HG03571 (cell line): ENCODE data around the gene ZCCHC24.

Experiments
- ATAC-seq: cut with Tn5 transposase; IDR thresholded peaks from one replicate; pipeline ENCODE4 v1.9.1; 2021; ENCODE audit not compliant: unreplicated experiment

ZCCHC24 gene

GRCh38 chr10:79385804-79386531 is 59.5 kb downstream of the ZCCHC24 start:
- no peak for ATAC-seq

GRCh38 chr10:79385392-79385795 is 60.0 kb downstream of the ZCCHC24 start:
- ATAC-seq: no peak

DNA sequence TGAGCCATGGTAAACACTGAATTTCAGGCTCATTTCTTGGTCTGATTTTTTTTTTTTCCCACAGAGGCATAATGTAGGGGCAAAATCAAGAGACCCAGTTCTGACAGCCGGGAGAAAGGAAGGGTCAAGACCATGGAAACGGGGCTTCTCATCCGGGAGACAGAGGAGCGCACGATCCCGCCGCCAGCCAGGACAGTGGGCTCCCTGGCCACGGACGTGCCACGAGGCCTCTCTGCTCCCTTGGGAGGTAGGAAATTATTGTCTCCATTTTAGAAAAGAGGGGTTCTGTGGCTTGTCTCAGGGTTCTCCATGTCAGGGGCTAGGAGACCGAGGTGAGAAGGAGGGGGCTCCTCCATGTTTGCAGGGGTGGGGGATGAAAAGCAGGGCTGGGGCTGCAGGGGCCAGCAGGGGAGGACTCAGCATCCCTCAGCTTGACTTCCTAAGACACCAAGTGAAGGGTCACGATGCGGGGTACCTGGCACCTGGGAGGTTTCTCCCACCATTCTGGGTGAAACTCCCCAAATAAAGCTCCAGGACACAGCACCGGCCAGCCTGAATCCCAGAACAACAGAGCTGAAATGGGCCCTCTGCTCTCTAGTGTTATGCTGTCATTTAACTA is 60.5 kb downstream of the ZCCHC24 start:
- no peak for ATAC-seq

DNA sequence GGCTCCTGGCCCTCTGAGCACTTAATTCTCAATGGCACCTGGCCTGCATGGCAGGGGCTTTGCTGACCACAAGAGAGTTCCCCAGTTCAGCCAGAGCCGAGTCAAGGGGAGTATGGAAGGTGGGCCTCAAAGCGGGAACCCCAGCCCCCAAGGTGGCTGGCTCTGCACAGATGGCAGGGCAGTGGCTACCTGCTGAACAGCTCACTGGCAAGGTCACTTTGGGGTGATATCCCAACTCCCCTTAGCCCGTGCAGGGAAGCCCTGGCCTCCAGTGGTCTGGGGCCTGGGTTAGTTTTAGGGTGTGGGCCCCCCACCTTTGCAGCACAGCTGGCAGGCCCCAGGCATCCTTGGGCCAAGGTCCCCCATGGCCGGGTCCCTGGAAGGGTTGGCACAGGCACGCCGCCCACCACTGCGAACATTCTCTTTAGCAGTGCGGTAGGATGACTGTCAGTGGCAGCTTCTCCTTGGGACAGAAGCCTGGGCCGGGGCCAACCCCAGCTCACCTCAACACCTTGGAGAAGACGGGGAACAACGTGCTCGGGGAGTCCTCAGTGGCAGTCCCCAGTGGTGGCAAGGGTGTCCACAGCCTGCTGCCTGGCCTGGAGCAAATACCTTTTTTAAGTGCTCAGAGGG is 61.3 kb downstream of the ZCCHC24 start:
- ATAC-seq: no peak

DNA sequence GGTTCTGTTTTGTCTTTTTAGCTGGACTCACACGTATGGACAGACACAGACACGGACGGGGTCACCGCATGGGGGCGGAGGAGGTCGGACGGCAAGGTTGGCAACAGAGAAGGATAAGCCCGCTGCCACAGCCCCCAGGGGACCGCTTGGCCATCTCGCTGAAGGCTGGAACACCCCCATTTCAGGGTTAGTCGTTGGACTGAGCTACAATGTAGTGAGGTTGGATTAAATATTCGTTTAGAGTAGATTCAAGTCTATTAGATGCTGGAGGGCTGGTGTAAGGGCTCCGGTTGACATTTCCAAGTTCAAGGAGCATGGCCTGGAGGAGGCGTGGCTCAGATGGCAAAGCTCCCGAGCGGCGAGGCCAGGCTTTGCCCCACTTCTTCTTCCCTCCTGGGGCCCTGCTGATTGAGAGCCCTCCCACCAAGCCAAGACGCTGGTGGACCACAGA is 62.9 kb downstream of the ZCCHC24 start:
- ATAC-seq: no peak

- no peak for ATAC-seq
Measured at GRCh38 chr10:79381804-79382221, 63.6 kb downstream of the ZCCHC24 start.

- ATAC-seq: no peak
Measured at GRCh38 chr10:79380946-79381721, 64.3 kb downstream of the ZCCHC24 start.

DNA sequence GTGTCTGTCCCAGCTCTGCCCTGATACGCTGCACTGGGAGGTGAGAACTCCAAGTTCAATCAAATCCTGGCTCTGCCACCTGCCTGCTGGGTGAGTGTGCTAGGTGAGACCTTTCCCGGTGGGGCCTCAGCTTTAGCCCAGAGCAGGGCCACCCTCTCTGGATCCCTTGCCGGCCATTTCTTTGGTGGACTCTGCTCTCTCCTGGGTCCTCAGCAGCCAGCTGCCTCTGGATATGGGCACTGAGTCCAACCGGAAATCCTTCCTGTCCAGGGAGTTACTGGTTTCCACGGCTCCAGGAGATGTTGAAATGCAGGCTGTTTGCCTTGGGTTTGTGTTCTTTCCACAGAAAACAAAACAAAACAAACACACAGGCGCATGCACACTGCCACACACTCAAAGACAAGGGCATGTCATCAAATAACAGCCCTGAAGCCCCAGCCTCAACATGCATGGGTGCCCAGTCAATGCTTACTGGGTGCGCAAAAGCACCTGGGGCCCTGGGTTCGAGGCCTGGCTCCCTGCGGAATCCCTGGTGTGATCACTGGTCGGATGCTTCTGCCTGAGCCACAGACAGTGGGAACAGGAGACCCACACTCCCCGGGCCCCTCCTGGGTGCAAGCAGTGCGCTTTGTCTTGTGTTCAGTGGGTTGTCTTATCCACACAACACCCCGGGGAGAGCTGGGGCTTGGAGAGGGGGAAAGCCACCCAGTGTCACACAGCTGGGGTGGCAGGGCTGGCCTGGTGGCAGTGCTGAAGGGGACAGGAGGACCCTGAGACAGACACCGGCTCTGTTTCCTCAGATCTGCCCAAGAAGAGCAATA is 65.1 kb downstream of the ZCCHC24 start:
- ATAC-seq: no peak

- no peak for ATAC-seq
Measured at GRCh38 chr10:79379512-79380124, 65.8 kb downstream of the ZCCHC24 start.

DNA sequence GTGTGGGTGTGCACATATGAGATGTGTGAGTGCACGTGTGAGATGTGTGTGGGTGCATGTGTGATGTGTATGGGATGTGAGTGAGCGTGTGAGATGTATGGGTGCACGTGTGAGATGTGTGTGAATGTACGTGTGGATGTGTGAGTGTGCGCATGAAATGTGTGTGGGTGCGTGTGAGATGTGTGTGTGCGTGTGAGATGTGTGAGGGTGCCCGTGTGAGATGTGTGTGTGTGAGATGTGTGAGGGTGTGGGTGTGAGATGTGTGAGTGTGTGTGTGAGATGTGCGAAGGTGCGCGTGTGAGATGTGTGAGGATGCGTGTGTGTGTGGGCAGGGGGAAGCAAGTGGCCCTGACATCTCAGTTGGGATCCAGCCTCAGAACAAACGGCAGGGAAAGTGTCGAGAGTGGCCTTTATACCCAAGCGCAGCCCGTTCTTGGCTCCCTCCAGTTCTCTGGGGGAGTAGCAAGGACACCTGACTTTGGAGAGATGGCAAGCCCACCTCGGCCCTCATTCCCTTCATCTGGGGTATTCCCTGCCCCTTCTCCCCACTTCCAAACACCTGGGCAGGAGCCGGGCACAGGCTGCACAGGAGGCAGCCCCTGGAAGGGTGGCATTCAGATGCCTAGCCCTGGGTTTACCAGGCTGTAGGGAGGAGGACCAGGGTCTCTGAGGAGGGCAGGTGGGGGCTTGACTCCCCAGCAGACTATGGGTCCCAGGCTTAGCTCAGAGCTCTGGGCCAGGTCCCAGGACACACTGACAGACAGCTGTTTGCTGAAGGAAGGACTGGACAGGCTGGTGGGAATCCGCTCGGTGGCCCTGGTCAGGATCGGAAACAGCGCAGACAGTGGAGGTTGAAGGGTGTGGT is 66.5 kb downstream of the ZCCHC24 start:
- ATAC-seq: no peak

- no peak for ATAC-seq
Measured at GRCh38 chr10:79378383-79378646, 67.1 kb downstream of the ZCCHC24 start.

- no peak for ATAC-seq
Measured at GRCh38 chr10:79377557-79378382, 67.7 kb downstream of the ZCCHC24 start.

GRCh38 chr10:79376751-79377556 is 68.5 kb downstream of the ZCCHC24 start:
- no peak for ATAC-seq

DNA sequence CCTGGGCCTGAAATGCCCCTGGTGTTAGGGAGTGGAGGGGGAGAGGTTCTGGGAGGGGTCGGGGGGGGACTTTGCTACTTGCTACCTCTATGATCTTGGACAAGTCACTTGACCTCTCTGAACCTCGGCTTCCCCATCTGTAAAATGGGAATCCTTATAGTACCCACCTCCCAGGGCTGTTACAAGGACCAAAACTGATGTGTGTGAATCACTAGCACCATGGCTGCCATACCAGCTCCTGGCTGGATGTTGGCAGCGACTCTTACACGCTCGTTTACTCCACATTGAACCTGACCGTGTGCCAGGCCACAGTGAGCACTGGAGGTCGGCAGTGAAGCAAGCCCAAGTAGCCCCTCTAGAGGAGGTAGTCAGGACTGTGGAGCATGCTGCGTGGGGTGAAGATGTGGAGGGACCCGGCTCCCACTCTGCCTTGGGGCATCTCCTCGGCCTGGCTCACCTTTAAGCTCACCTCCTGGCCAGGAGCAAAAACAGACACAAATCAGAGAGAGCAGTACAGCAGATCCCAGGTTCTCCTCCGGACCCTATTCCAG is 69.3 kb downstream of the ZCCHC24 start:
- no peak for ATAC-seq

DNA sequence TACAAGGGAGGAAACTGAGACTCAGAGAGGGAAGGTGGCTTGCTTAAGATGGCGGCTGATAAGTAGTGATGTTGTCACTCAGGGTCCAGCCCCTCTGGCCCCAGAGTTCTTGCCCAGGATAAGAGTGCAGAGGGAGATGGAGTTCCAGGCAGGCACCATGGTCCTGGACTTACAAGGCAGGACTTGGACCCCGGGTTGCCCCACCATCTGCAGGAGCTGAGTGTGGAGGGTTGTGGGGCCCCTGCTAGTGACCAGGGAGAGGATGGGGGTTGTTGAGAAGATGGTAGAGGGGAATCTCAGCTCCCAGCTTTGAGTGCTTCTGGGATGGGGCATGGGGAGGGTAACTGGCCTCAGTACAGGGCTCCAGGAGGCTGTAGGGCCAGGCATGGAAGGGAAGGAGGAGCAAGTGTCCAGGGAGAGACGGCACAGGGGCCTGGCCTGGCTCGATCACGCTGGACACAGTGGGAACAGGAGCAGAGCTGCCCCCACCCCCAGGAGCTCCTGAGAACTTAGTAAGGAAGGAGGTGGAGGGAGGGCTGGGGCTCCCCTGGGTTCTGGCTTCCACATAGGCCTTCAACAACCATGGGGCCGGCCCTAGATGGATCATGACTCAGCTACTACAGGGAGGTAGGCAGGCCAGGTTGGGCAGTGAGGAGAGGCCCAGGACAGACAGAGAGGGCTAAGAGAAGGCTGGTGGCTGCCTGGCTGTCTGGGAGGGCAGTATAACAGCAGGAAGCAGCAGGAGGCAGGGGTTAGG is 69.9 kb downstream of the ZCCHC24 start:
- ATAC-seq: no peak

DNA sequence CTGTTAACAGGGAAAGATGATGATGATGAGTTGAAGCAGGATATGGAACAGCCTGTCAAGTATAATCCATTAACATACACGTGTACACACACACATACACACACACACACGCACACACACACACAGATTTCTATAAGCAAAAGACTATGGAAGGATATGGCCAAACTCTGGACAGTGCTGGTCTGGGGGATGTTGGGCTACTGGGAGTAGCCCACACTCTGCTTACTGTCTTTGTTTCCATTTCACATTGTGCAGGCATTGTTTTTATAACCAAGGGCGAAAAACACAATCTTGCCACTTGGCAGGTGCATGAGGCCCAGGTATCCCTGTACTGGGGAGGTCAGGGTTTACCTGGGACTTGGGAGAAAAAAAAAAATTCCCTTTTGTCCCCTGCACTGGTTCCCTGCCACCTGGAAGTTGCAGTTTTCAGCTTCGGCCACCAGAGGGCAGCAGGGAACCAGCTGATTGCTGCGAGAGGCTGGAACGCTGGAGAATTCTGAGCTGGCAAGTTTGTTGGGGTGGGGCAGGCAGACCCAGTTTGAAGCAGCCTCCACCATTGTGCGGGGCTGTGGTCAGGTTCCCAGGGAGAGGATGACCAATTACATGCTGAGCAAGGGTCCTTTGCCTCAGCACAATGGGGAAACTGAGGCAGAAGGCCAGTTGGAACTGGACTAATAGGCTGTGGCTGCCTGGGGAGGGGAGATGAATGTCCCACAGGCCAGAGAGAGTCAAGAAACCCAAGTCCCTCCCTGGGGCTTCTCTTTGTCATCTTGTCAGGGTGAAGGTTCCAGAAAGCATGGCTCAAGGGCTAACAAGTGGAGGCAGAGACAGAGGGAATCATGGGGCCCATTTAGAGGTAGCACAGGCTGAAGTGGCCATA is 70.9 kb downstream of the ZCCHC24 start:
- no peak for ATAC-seq
